HepG2 (cell line): Measurements from ENCODE around the gene CCDC73. TPM values are rescaled to one million over a fixed set of nuclear protein-coding genes. Genes with fewer than 3 reads are reported as not detected.
A peak's percentile ranks its signal among the peaks of the same experiment; 100 is the strongest.

Source experiments
- FOXM1 ChIP-seq: sonication (generic); formaldehyde crosslinking; IDR thresholded peaks from 2 replicates; pipeline ENCODE4 v1.5.0; 2020; ENCODE audit warnings: missing genetic modification reagents
- GABPB1 ChIP-seq: IDR thresholded peaks from 2 replicates; pipeline ENCODE4 v1.6.1; 2016; ENCODE audit warnings: mild to moderate bottlenecking, missing genetic modification reagents, moderate library complexity, missing compliant biosample characterization
- HDAC6 ChIP-seq: fragments of 200-600 bp; sonication (generic); IDR thresholded peaks from 2 replicates; pipeline ENCODE4 v1.7.0; 2017; ENCODE audit warnings: mild to moderate bottlenecking, antibody characterized with exemption, low read length, low read depth
- MXI1 ChIP-seq: IDR thresholded peaks from 3 replicates; pipeline ENCODE4 v1.6.1; 2012; ENCODE audit warnings: low read depth, low read length, inconsistent platforms, borderline replicate concordance
- NCOR1 ChIP-seq: fragments of 200-600 bp; sonication (generic); IDR thresholded peaks from 2 replicates; pipeline ENCODE4 v1.7.0; 2017; ENCODE audit warnings: antibody characterized with exemption, low read length, borderline replicate concordance
- ONECUT2 ChIP-seq: sonication (generic); formaldehyde crosslinking; IDR thresholded peaks from 2 replicates; pipeline ENCODE4 v1.4.0; 2020; ENCODE audit warnings: missing genetic modification reagents
- PAX8 ChIP-seq: sonication (generic); formaldehyde crosslinking; IDR thresholded peaks from 2 replicates; pipeline ENCODE4 v1.8.0; 2022; ENCODE audit warnings: mild to moderate bottlenecking, missing genetic modification reagents, borderline replicate concordance
- REL ChIP-seq: sonication (generic); formaldehyde crosslinking; conservative IDR thresholded peaks from 2 replicates; pipeline ENCODE4 v1.8.0; 2022; ENCODE audit warnings: mild to moderate bottlenecking, missing genetic modification reagents, moderate library complexity
- SKI ChIP-seq: fragments of 450-650 bp; IDR thresholded peaks from one replicate; pipeline ENCODE4 v1.6.1; 2018; ENCODE audit warnings: mild to moderate bottlenecking; ENCODE audit not compliant: partially characterized antibody
- SRSF1 ChIP-seq: fragments of 200-400 bp; formaldehyde crosslinking; optimal IDR thresholded peaks from 2 replicates; pipeline ENCODE3; 2017; ENCODE audit warnings: mild to moderate bottlenecking, low read depth, low read length, moderate library complexity
- XRCC5 ChIP-seq: fragments of 200-400 bp; formaldehyde crosslinking; optimal IDR thresholded peaks from 2 replicates; pipeline ENCODE3; 2017; ENCODE audit warnings: mild to moderate bottlenecking, low read length
- ZNF251 ChIP-seq: sonication (generic); formaldehyde crosslinking; IDR thresholded peaks from 2 replicates; pipeline ENCODE4 v1.9.0; 2021; ENCODE audit warnings: mild to moderate bottlenecking, missing genetic modification reagents
- ZNF484 ChIP-seq: sonication (generic); formaldehyde crosslinking; IDR thresholded peaks from 2 replicates; pipeline ENCODE4 v1.5.1; 2020; ENCODE audit warnings: mild to moderate bottlenecking, low read depth, missing genetic modification reagents, borderline replicate concordance
- ZNF746 ChIP-seq: sonication (generic); formaldehyde crosslinking; IDR thresholded peaks from 2 replicates; pipeline ENCODE4 v1.8.0; 2022; ENCODE audit warnings: mild to moderate bottlenecking, missing genetic modification reagents
- polyA plus RNA-seq, 8 experiments: library from polyadenylated mRNA; depleted of rRNA in 3 of 8; stranded (reverse) in 7 of 8; unstranded in 1 of 8; fragments of >200 nt; fragmentation: Illumina TruSeq in 4 of 8; extraction: Trizol in 4 of 8; gene quantifications; 2 replicates each; pipeline versions ENCODE4 v1.2.1 to v1.2.3, GENCODE V29; 2011 to 2016; ENCODE audit warnings: low read depth in 4 of 8, missing spikeins in 1 of 8, mixed read lengths in 1 of 8; ENCODE audit not compliant: insufficient read depth in 1 of 8
- total RNA-seq, 5 experiments: library from RNA; depleted of rRNA; stranded (reverse); fragments of >200 nt; fragmentation: Illumina TruSeq; extraction: Trizol; gene quantifications; 2 replicates each; pipeline ENCODE4 v1.2.3, GENCODE V29; 2016; ENCODE audit warnings: low read depth in 1 of 5
- TF ChIP-seq, protein P1 (sequence below): sonication (generic); formaldehyde crosslinking; IDR thresholded peaks from 2 replicates; pipeline ENCODE4 v1.4.0; 2020; ENCODE audit warnings: missing genetic modification reagents
- TF ChIP-seq, protein P2 (sequence below), 2 experiments: sonication (generic) in 1 of 2; formaldehyde crosslinking in 1 of 2; IDR thresholded peaks; 2 replicates each; pipeline versions ENCODE4 v1.6.1 to v1.9.0; 2014 to 2022; ENCODE audit warnings: antibody characterized with exemption in 1 of 2, borderline replicate concordance in 1 of 2, inconsistent platforms in 1 of 2, low read depth in 1 of 2, missing genetic modification reagents in 1 of 2
- TF ChIP-seq, protein P3 (sequence below): sonication (generic); formaldehyde crosslinking; IDR thresholded peaks from 2 replicates; pipeline ENCODE4 v1.4.0; 2020; ENCODE audit warnings: low read depth, mild to moderate bottlenecking, missing genetic modification reagents
- TF ChIP-seq, protein P4 (sequence below): sonication (generic); formaldehyde crosslinking; IDR thresholded peaks from 2 replicates; pipeline ENCODE4 v1.8.1; 2023; ENCODE audit warnings: missing genetic modification reagents, inconsistent platforms, borderline replicate concordance

Gene CCDC73
- total and polyA plus RNA-seq, 2 of the 13 experiments (the other 11 are each of a cell fraction or from before 2014, with no cell fraction given) = 0.01 to 0.11 TPM

DNA sequence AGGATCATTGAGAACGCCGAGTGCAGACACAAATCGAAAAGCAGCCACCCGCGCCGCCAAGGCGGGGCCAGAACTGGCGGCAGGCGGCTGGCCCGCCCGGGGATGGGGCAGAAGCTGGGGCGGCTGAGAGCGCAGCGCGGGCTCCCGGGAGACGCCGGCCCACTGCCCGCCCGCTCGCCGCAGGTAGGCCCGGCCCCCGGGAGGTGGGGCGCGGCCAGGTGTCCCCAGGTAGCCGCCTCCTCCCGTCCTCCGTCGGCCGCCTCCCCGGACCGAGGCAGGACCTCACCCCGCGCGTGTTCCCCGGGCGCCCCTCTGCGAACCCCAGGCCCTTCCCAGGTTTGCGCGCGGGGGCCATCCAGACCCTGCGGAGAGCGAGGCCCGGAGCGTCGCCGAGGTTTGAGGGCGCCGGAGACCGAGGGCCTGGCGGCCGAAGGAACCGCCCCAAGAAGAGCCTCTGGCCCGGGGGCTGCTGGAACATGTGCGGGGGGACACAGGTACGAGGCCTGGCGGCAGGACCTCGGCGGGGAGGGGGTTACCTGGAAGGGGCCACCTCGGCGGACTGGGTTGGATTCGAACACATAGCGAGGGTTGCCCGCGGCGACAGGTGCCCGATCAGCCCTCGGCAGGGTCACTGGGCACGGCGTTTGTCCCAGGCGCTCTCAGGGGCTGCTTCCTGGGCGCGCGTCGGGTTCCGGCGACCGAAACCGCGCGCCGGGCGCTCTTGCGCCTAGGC, 35.4 kb upstream of the CCDC73 start, which contains the start of gene PRRG4 (continued):
- TF ChIP-seq REL (CRISPR knock-in tag) (no peak), HDAC6 (no peak), ZNF484 (no peak), GABPB1 (CRISPR knock-in tag) (peak; percentile 43; the same call in 1 of the 2 replicates), PAX8 (CRISPR knock-in tag) (no peak), XRCC5 (no peak), MXI1 (no peak), ZNF251 (CRISPR knock-in tag) (no peak), FOXM1 (CRISPR knock-in tag) (no peak), SKI (no peak), ONECUT2 (CRISPR knock-in tag) (no peak), ZNF746 (CRISPR knock-in tag) (no peak), SRSF1 (no peak), NCOR1 (no peak)
- TF ChIP-seq, protein P1, sequence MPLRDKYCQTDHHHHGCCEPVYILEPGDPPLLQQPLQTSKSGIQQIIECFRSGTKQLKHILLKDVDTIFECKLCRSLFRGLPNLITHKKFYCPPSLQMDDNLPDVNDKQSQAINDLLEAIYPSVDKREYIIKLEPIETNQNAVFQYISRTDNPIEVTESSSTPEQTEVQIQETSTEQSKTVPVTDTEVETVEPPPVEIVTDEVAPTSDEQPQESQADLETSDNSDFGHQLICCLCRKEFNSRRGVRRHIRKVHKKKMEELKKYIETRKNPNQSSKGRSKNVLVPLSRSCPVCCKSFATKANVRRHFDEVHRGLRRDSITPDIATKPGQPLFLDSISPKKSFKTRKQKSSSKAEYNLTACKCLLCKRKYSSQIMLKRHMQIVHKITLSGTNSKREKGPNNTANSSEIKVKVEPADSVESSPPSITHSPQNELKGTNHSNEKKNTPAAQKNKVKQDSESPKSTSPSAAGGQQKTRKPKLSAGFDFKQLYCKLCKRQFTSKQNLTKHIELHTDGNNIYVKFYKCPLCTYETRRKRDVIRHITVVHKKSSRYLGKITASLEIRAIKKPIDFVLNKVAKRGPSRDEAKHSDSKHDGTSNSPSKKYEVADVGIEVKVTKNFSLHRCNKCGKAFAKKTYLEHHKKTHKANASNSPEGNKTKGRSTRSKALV (CRISPR knock-in tag) = peak; percentile 97; the same call in 1 of the 2 replicates
- TF ChIP-seq, protein P2, sequence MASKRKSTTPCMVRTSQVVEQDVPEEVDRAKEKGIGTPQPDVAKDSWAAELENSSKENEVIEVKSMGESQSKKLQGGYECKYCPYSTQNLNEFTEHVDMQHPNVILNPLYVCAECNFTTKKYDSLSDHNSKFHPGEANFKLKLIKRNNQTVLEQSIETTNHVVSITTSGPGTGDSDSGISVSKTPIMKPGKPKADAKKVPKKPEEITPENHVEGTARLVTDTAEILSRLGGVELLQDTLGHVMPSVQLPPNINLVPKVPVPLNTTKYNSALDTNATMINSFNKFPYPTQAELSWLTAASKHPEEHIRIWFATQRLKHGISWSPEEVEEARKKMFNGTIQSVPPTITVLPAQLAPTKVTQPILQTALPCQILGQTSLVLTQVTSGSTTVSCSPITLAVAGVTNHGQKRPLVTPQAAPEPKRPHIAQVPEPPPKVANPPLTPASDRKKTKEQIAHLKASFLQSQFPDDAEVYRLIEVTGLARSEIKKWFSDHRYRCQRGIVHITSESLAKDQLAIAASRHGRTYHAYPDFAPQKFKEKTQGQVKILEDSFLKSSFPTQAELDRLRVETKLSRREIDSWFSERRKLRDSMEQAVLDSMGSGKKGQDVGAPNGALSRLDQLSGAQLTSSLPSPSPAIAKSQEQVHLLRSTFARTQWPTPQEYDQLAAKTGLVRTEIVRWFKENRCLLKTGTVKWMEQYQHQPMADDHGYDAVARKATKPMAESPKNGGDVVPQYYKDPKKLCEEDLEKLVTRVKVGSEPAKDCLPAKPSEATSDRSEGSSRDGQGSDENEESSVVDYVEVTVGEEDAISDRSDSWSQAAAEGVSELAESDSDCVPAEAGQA (IDR thresholded peaks at IDR 0.05; ENCODE audit: low read depth) = no peak
- TF ChIP-seq, protein P2 (CRISPR knock-in tag; IDR thresholded peaks at IDR 0.05; ENCODE audit: borderline replicate concordance) = no peak
- TF ChIP-seq, protein P3, sequence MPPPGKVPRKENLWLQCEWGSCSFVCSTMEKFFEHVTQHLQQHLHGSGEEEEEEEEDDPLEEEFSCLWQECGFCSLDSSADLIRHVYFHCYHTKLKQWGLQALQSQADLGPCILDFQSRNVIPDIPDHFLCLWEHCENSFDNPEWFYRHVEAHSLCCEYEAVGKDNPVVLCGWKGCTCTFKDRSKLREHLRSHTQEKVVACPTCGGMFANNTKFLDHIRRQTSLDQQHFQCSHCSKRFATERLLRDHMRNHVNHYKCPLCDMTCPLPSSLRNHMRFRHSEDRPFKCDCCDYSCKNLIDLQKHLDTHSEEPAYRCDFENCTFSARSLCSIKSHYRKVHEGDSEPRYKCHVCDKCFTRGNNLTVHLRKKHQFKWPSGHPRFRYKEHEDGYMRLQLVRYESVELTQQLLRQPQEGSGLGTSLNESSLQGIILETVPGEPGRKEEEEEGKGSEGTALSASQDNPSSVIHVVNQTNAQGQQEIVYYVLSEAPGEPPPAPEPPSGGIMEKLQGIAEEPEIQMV (CRISPR knock-in tag) = no peak
- TF ChIP-seq, protein P4, sequence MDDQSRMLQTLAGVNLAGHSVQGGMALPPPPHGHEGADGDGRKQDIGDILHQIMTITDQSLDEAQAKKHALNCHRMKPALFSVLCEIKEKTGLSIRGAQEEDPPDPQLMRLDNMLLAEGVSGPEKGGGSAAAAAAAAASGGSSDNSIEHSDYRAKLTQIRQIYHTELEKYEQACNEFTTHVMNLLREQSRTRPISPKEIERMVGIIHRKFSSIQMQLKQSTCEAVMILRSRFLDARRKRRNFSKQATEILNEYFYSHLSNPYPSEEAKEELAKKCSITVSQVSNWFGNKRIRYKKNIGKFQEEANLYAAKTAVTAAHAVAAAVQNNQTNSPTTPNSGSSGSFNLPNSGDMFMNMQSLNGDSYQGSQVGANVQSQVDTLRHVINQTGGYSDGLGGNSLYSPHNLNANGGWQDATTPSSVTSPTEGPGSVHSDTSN (CRISPR knock-in tag) = no peak
